GM21390 (cell line): ENCODE results near the gene FZR1.

Experiments used
- ATAC-seq: cut with Tn5 transposase; IDR thresholded peaks from one replicate; pipeline ENCODE4 v1.9.1; 2021; ENCODE audit not compliant: unreplicated experiment

FZR1 gene

GRCh38 chr19:3543150-3544057 lies 37.3 kb downstream of the FZR1 start:
- ATAC-seq, result no peak

- ATAC-seq, result no peak
Observed at GRCh38 chr19:3544058-3544376, 37.9 kb downstream of the FZR1 start.

- ATAC-seq, result no peak
Observed at GRCh38 chr19:3544742-3545668, 38.9 kb downstream of the FZR1 start.

DNA sequence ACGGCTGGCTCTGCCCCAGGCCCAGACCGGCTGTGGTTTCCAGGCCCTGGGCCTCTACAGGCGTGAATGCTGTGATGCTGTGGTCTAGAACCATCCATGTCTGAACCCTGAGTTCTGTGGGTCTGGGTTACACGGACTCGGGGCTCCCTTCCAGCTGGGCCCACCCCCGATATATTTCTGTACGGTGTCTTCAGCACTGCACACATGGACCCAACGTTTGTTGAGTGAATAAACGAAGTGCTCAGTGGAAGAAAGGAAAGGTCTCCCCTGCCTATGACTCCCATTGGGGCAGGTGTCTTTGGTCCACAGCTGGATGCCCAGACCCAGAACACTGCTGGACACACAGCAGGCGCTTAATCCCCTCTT lies 39.5 kb downstream of the FZR1 start:
- no peak for ATAC-seq

- no peak for ATAC-seq
Observed at GRCh38 chr19:3546119-3546518, 40.0 kb downstream of the FZR1 start.

- ATAC-seq, result no peak
Observed at GRCh38 chr19:3547301-3547731, 41.2 kb downstream of the FZR1 start.

DNA sequence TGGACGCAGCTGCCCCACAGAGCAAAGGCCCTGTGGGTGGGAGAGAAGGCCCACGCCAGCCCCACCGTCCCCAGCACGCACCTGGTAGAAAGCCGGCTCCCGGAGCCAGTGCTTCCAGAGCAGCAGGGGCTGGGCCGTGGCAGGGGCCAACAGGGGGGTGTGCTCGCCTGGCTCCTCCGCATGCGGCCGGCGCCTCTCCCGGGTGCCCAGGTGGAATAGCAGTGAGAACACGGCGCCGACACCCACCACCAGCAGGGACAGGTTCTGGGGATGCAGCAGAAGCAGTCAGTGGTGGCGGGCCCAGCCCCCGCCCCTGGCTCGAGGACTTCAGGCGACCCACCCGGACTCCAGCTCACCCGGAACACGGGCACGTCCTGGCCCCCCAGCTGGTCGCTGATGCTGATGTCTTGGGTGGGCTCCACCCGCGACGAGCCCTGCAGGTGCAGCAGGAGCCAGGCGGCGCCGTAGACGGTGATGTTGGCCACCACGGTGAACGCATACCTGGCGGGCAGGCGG lies 41.7 kb downstream of the FZR1 start:
- no peak for ATAC-seq

DNA sequence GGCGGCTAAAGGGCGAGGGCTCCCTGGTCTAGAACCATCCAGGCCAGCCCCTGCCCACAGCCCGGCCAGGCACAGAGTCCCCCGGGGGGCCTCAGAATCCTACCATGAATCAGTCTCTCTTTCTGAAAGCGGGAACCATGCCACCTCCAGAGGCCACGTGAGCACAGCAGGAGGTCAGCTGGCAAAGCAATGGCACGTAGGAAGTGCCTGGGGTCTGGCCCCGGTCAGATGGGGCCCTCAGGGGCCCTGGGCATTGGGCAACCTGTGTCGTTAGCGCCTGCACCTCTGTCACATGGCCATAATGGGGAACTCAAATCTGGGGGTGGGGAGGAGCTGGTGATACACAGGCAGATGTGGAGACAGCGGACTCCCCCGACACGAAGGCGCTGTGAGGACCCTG lies 42.5 kb downstream of the FZR1 start:
- ATAC-seq, result no peak

- no peak for ATAC-seq
Observed at GRCh38 chr19:3549816-3550215, 43.7 kb downstream of the FZR1 start.

DNA sequence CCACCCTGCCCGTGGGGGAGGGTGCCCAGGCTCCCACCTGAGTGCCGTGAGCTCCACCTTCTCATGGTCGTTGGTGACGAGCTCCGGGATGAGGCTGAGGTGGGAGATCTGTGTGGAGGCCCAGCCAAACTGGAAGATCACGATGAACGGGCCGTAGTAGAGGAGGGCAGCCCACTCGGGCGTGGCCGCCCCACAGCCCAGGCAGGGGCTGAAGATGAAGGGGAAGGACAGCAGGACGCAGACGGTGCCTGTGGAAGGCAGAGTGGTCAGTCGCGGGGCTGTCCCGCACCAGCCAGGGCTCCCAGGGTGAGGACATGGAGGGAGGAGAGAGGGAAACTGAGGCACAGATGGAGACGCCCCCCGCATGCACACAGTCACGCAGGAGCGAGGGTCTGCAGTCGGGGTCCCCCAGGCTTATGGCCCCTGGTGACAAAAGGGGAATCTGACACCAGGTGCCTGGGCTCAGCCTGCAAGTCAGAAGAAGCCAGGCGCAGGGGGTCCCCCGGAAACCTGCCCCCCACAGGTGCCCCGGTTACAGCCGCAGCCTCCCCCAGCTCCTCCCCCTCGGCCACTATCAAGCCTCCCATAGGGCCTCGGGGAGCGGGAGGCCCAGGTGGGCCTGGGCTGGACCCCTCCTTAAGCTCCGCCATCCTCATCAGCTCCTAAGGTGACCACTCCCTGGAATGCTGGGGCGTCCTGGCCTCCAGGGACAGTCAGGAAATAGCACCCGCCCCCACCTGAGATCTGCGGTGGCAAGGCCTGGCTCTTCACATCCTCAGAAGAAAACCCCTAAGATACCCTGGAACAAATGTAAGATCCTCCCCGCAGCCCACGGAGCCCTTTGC lies 45.1 kb downstream of the FZR1 start:
- ATAC-seq, result no peak

- ATAC-seq, result no peak
Observed at GRCh38 chr19:3551792-3552095, 45.6 kb downstream of the FZR1 start.

DNA sequence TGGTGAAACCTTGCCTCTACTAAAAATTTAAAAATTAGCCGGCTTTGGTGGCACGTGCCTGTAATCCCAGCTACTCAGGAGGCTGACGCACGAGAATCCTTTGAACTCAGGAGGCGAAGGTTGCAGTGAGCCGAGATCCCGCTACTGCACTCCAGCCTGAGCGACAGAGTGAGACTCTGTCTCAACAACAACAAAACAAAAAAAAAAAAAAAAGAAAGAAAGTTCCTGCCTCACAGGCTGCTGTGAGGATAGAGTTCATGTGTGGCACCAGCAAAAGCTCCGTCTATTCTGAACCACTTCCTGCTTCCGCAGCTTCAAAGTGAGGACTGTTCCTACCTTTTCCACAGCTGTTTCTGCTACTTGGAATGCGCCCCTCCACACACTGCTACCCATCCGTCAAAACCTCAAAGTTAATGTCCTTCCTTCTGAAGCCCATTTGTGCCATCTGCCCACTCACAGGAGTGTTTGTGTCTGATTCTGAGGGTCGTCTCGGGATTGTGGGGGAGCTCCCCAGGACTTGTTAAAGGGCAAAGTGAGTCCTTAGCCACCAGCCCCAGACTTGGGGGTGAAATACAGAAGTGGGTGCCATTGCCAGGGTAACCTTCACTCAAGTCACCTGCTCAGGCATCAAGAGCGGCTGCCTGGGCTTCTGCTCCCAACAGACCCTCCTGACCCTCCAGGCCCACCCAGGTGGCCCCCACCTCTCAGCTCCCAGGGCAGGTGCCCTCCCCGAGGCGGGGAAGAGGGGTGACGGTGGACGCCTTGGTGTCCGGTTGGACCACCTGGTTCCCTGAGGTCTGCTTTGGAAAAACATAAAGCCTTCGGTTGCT lies 48.4 kb downstream of the FZR1 start:
- ATAC-seq, result no peak

DNA sequence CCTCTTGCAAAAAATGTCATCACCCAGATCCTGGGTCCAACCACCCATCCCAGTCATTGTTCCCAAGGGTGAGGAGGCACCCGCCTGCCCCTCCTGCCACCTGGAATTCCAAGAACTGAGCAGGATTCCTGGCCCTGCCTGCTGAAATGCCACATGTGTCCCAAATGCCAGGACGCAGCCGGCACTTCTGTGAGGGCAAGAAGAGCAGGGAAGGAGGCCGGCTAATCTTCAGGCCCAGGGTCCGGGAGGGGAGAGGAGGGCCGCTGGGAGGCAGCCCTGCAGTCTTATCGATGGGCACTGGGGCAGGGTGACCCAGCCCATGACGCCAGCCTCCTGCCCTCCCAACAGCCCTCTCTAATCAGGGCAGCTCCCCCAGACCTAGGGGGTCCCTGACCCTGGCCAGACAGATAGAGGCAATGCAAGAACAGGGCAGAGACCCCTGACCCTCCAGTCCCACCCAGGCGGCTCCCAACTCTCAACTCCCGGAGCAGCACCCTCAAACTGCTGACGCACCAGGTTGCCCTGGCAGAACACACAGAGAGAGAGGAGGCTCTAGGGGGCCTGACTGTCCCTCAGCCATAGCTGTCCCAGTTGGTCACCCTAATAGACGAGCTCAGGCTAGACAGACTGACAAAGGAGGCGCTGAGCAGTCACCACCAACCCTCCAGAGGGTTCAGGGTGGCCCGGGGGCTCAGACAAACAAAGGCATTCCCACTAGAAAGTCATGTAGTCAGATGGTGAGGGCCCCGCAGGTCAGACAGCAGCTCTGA lies 49.7 kb downstream of the FZR1 start:
- no peak for ATAC-seq

GRCh38 chr19:3556423-3556977 lies 50.4 kb downstream of the FZR1 start:
- ATAC-seq, result no peak

- peak; percentile 14 for ATAC-seq
Observed at GRCh38 chr19:3556978-3557460, 50.9 kb downstream of the FZR1 start.

- peak; percentile 71 for ATAC-seq
Observed at GRCh38 chr19:3557461-3558248, 51.5 kb downstream of the FZR1 start, which contains the start of gene MFSD12. MFSD12 (minus strand) TSS chr19:3557586; CDS start chr19:3557403, 183 bp downstream.

DNA sequence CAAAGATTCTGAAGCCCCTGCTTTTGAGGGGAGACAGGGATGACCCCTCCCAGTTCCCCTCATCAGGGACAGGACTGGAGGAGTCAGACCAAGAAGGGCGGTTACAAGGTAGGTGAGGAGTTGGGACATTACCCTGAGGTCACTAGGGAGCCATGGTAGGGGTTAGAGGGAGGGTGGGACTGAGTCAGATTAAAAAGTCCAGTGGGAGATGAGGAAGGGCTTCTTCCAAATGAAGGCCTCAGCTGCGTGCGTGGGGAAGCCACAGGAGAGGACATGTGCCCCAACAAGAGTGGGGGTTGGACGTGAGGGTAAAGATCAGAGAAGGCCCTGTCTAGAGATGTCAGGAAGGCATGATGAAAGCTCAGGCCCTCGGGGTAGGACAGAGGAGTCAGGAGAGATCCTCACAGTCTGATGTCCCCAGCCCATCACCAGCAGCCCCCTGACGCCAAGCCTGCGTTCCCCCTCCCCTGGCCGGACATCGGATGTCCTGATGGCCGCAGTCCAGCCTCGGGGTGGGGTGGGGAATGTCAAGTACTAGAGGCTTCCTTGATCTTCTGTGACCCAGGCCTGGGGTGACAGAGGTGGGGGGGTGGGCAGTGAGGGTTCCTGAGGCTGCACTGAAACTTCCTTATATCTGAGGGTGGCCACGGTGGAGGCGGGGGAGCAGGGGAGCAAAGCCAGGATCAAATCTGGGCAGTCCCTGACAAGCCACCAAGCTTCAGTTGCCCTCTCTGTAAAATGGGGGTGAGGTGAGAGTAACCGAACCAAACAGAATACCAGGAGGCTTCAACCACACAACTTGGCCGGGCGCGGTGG lies 57.8 kb downstream of the FZR1 start:
- ATAC-seq, result no peak
